ENCODE results near the gene SPG7.

DNA sequence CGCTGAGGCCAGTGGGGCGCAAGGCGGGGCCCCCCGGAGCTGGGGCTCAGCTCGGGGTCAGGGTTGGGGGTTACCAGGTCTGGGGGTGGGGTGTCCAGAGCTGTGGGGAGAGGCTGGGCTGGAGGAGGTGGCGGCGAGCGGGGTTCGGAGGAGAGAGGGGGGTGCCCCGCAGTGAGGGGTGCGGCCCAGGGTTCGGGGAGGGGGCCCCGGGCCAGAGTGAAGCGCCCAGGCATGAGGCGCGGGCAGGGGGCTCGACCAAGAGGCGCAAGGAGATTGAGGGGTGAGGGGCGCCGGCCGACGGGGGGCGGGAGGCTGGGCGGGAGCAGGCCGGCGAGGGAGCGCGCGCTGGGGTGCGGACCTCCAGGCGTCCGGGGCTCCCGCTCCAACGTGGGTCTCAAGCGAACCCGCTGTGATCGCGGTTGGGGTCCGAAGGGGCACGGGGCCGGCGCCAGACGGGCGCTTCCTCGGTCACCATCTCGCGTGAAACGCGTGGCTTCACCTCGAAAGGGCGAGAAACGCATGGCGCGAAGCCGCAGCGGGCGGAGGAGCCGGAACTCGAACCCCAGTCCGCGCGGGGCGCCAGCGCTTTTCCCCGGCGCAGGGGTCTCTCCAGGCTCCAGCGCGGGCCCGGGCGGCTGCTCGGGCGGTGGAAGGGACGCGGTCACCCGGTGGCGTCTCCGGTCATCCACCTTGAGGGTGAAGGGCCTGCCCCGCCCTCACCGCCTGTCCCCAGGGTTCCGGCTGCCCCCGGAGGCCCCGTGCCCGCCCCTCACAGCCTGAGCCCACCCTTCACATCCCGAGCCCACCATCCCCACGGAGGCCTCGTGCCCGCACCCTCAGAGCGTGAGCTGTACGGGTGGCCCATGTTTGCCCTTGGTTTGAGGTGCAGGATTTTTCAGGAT, 68.2 kb downstream of the SPG7 start:
- TF ChIP-seq, protein P1, sequence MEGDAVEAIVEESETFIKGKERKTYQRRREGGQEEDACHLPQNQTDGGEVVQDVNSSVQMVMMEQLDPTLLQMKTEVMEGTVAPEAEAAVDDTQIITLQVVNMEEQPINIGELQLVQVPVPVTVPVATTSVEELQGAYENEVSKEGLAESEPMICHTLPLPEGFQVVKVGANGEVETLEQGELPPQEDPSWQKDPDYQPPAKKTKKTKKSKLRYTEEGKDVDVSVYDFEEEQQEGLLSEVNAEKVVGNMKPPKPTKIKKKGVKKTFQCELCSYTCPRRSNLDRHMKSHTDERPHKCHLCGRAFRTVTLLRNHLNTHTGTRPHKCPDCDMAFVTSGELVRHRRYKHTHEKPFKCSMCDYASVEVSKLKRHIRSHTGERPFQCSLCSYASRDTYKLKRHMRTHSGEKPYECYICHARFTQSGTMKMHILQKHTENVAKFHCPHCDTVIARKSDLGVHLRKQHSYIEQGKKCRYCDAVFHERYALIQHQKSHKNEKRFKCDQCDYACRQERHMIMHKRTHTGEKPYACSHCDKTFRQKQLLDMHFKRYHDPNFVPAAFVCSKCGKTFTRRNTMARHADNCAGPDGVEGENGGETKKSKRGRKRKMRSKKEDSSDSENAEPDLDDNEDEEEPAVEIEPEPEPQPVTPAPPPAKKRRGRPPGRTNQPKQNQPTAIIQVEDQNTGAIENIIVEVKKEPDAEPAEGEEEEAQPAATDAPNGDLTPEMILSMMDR (IDR thresholded peaks at IDR 0.05) = no peak
- no peak for TF ChIP-seq SP1 (CRISPR knock-in tag; conservative IDR thresholded peaks at IDR 0.05)
- no peak for TF ChIP-seq JUN (CRISPR knock-in tag; IDR thresholded peaks at IDR 0.05)
- no peak for TF ChIP-seq ELF4 (CRISPR knock-in tag; IDR thresholded peaks at IDR 0.05; ENCODE audit: low read depth)
- TF ChIP-seq NR2C2 (CRISPR knock-in tag; IDR thresholded peaks at IDR 0.05) = no peak
- TF ChIP-seq, protein P2, sequence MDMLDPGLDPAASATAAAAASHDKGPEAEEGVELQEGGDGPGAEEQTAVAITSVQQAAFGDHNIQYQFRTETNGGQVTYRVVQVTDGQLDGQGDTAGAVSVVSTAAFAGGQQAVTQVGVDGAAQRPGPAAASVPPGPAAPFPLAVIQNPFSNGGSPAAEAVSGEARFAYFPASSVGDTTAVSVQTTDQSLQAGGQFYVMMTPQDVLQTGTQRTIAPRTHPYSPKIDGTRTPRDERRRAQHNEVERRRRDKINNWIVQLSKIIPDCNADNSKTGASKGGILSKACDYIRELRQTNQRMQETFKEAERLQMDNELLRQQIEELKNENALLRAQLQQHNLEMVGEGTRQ (CRISPR knock-in tag; IDR thresholded peaks at IDR 0.05) = no peak
- no peak for TF ChIP-seq HMGA2 (CRISPR knock-in tag; IDR thresholded peaks at IDR 0.05)

Data from WTC11 (cell line).